HepG2 (cell line): ENCODE measurements around the gene CBY1. TPM values are rescaled to one million over a fixed set of nuclear protein-coding genes. Genes with fewer than 3 reads are reported as not detected.
A peak's percentile ranks its signal among the peaks of the same experiment; 100 is the strongest.

Source experiments
- ATM ChIP-seq: fragments of 450-650 bp; IDR thresholded peaks from 2 replicates; pipeline ENCODE4 v1.7.1; 2017; ENCODE audit warnings: mild to moderate bottlenecking, borderline replicate concordance
- CEBPG ChIP-seq: IDR thresholded peaks from 2 replicates; pipeline ENCODE4 v1.6.1; 2016
- KDM5B ChIP-seq: sonication (generic); formaldehyde crosslinking; IDR thresholded peaks from 2 replicates; pipeline ENCODE4 v1.4.0; 2020; ENCODE audit warnings: missing genetic modification reagents, mild to moderate bottlenecking, borderline replicate concordance
- MTF2 ChIP-seq: sonication (generic); formaldehyde crosslinking; IDR thresholded peaks from 2 replicates; pipeline ENCODE4 v1.5.0; 2020; ENCODE audit warnings: missing genetic modification reagents, borderline replicate concordance
- PRMT3 ChIP-seq: sonication (generic); formaldehyde crosslinking; IDR thresholded peaks from 2 replicates; pipeline ENCODE4 v1.8.1; 2022; ENCODE audit warnings: low read depth, mild to moderate bottlenecking, moderate library complexity, missing genetic modification reagents, borderline replicate concordance
- ZNF224 ChIP-seq: sonication (generic); formaldehyde crosslinking; IDR thresholded peaks from 2 replicates; pipeline ENCODE4 v1.5.0; 2020; ENCODE audit warnings: mild to moderate bottlenecking, missing genetic modification reagents
- ZNF660 ChIP-seq: sonication (generic); formaldehyde crosslinking; IDR thresholded peaks from 2 replicates; pipeline ENCODE4 v1.5.1; 2020; ENCODE audit warnings: mild to moderate bottlenecking, low read depth, missing genetic modification reagents, borderline replicate concordance
- ZNF749 ChIP-seq: sonication (generic); formaldehyde crosslinking; IDR thresholded peaks from 2 replicates; pipeline ENCODE4 v1.8.0; 2022; ENCODE audit warnings: mild to moderate bottlenecking, missing genetic modification reagents, moderate library complexity, borderline replicate concordance
- ZSCAN9 ChIP-seq: IDR thresholded peaks from 2 replicates; pipeline ENCODE4 v1.6.1; 2016; ENCODE audit warnings: borderline replicate concordance
- polyA plus RNA-seq, 8 experiments: library from polyadenylated mRNA; depleted of rRNA in 3 of 8; stranded (reverse) in 7 of 8; unstranded in 1 of 8; fragments of >200 nt; fragmentation: Illumina TruSeq in 4 of 8; extraction: Trizol in 4 of 8; gene quantifications; 2 replicates each; pipeline versions ENCODE4 v1.2.1 to v1.2.3, GENCODE V29; 2011 to 2016; ENCODE audit warnings: low read depth in 4 of 8, missing spikeins in 1 of 8, mixed read lengths in 1 of 8; ENCODE audit not compliant: insufficient read depth in 1 of 8
- total RNA-seq, 5 experiments: library from RNA; depleted of rRNA; stranded (reverse); fragments of >200 nt; fragmentation: Illumina TruSeq; extraction: Trizol; gene quantifications; 2 replicates each; pipeline ENCODE4 v1.2.3, GENCODE V29; 2016; ENCODE audit warnings: low read depth in 1 of 5
- TF ChIP-seq, protein P1 (sequence below): conservative IDR thresholded peaks from 2 replicates; pipeline ENCODE4 v1.6.1; 2018; ENCODE audit warnings: missing genetic modification reagents
- TF ChIP-seq, protein P2 (sequence below): sonication (generic); formaldehyde crosslinking; IDR thresholded peaks from 2 replicates; pipeline ENCODE4 v1.5.0; 2020; ENCODE audit warnings: mild to moderate bottlenecking, missing genetic modification reagents
- TF ChIP-seq, protein P3 (sequence below): IDR thresholded peaks from 2 replicates; pipeline ENCODE4 v1.6.1; 2016; ENCODE audit warnings: control low read depth
- TF ChIP-seq, protein P4 (sequence below): sonication (generic); formaldehyde crosslinking; IDR thresholded peaks from 2 replicates; pipeline ENCODE4 v1.5.0; 2020; ENCODE audit warnings: mild to moderate bottlenecking, missing genetic modification reagents, borderline replicate concordance
- TF ChIP-seq, protein P5 (sequence below): sonication (generic); formaldehyde crosslinking; IDR thresholded peaks from 2 replicates; pipeline ENCODE4 v1.4.0; 2020; ENCODE audit warnings: missing genetic modification reagents

Gene CBY1
- total and polyA plus RNA-seq, 2 of the 13 experiments (the other 11 are each of a cell fraction or from before 2014, with no cell fraction given), result 19.7 to 20.3 TPM

GRCh38 chr22:38681582-38682335 lies 25.3 kb downstream of the CBY1 start, which contains the start of gene TOMM22 (continued):
- TF ChIP-seq, protein P1, sequence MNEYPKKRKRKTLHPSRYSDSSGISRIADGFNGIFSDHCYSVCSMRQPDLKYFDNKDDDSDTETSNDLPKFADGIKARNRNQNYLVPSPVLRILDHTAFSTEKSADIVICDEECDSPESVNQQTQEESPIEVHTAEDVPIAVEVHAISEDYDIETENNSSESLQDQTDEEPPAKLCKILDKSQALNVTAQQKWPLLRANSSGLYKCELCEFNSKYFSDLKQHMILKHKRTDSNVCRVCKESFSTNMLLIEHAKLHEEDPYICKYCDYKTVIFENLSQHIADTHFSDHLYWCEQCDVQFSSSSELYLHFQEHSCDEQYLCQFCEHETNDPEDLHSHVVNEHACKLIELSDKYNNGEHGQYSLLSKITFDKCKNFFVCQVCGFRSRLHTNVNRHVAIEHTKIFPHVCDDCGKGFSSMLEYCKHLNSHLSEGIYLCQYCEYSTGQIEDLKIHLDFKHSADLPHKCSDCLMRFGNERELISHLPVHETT (CRISPR knock-in tag), result peak; percentile 93
- TF ChIP-seq KDM5B (CRISPR knock-in tag) (peak; percentile 89; the same call in 1 of the 2 replicates), MTF2 (CRISPR knock-in tag) (no peak; the same call in none of the 2 replicates), ATM (no peak), ZNF224 (CRISPR knock-in tag) (no peak; the same call in 1 of the 2 replicates), PRMT3 (CRISPR knock-in tag) (0 out of 2 replicates have a peak, but pooled peaks have one; percentile 56), ZNF660 (CRISPR knock-in tag) (no peak), ZNF749 (CRISPR knock-in tag) (peak; percentile 85; the same call in 1 of the 2 replicates), CEBPG (CRISPR knock-in tag) (peak; percentile 38; the same call in 1 of the 2 replicates), ZSCAN9 (CRISPR knock-in tag) (peak; percentile 44; the same call in 1 of the 2 replicates)
- TF ChIP-seq, protein P2, sequence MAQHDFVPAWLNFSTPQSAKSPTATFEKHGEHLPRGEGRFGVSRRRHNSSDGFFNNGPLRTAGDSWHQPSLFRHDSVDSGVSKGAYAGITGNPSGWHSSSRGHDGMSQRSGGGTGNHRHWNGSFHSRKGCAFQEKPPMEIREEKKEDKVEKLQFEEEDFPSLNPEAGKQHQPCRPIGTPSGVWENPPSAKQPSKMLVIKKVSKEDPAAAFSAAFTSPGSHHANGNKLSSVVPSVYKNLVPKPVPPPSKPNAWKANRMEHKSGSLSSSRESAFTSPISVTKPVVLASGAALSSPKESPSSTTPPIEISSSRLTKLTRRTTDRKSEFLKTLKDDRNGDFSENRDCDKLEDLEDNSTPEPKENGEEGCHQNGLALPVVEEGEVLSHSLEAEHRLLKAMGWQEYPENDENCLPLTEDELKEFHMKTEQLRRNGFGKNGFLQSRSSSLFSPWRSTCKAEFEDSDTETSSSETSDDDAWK (CRISPR knock-in tag), result no peak
- TF ChIP-seq, protein P3, sequence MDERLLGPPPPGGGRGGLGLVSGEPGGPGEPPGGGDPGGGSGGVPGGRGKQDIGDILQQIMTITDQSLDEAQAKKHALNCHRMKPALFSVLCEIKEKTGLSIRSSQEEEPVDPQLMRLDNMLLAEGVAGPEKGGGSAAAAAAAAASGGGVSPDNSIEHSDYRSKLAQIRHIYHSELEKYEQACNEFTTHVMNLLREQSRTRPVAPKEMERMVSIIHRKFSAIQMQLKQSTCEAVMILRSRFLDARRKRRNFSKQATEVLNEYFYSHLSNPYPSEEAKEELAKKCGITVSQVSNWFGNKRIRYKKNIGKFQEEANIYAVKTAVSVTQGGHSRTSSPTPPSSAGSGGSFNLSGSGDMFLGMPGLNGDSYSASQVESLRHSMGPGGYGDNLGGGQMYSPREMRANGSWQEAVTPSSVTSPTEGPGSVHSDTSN (CRISPR knock-in tag), result no peak
- TF ChIP-seq, protein P4, sequence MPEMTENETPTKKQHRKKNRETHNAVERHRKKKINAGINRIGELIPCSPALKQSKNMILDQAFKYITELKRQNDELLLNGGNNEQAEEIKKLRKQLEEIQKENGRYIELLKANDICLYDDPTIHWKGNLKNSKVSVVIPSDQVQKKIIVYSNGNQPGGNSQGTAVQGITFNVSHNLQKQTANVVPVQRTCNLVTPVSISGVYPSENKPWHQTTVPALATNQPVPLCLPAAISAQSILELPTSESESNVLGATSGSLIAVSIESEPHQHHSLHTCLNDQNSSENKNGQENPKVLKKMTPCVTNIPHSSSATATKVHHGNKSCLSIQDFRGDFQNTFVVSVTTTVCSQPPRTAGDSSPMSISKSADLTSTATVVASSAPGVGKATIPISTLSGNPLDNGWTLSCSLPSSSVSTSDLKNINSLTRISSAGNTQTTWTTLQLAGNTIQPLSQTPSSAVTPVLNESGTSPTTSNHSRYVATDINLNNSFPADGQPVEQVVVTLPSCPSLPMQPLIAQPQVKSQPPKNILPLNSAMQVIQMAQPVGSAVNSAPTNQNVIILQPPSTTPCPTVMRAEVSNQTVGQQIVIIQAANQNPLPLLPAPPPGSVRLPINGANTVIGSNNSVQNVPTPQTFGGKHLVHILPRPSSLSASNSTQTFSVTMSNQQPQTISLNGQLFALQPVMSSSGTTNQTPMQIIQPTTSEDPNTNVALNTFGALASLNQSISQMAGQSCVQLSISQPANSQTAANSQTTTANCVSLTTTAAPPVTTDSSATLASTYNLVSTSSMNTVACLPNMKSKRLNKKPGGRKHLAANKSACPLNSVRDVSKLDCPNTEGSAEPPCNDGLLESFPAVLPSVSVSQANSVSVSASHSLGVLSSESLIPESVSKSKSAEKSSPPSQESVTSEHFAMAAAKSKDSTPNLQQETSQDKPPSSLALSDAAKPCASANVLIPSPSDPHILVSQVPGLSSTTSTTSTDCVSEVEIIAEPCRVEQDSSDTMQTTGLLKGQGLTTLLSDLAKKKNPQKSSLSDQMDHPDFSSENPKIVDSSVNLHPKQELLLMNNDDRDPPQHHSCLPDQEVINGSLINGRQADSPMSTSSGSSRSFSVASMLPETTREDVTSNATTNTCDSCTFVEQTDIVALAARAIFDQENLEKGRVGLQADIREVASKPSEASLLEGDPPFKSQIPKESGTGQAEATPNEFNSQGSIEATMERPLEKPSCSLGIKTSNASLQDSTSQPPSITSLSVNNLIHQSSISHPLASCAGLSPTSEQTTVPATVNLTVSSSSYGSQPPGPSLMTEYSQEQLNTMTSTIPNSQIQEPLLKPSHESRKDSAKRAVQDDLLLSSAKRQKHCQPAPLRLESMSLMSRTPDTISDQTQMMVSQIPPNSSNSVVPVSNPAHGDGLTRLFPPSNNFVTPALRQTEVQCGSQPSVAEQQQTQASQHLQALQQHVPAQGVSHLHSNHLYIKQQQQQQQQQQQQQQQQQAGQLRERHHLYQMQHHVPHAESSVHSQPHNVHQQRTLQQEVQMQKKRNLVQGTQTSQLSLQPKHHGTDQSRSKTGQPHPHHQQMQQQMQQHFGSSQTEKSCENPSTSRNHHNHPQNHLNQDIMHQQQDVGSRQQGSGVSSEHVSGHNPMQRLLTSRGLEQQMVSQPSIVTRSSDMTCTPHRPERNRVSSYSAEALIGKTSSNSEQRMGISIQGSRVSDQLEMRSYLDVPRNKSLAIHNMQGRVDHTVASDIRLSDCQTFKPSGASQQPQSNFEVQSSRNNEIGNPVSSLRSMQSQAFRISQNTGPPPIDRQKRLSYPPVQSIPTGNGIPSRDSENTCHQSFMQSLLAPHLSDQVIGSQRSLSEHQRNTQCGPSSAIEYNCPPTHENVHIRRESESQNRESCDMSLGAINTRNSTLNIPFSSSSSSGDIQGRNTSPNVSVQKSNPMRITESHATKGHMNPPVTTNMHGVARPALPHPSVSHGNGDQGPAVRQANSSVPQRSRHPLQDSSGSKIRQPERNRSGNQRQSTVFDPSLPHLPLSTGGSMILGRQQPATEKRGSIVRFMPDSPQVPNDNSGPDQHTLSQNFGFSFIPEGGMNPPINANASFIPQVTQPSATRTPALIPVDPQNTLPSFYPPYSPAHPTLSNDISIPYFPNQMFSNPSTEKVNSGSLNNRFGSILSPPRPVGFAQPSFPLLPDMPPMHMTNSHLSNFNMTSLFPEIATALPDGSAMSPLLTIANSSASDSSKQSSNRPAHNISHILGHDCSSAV (CRISPR knock-in tag), result 0 out of 2 replicates have a peak, but pooled peaks have one; percentile 26
- TF ChIP-seq, protein P5, sequence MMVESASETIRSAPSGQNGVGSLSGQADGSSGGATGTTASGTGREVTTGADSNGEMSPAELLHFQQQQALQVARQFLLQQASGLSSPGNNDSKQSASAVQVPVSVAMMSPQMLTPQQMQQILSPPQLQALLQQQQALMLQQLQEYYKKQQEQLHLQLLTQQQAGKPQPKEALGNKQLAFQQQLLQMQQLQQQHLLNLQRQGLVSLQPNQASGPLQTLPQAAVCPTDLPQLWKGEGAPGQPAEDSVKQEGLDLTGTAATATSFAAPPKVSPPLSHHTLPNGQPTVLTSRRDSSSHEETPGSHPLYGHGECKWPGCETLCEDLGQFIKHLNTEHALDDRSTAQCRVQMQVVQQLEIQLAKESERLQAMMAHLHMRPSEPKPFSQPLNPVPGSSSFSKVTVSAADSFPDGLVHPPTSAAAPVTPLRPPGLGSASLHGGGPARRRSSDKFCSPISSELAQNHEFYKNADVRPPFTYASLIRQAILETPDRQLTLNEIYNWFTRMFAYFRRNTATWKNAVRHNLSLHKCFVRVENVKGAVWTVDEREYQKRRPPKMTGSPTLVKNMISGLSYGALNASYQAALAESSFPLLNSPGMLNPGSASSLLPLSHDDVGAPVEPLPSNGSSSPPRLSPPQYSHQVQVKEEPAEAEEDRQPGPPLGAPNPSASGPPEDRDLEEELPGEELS (CRISPR knock-in tag), result 0 out of 2 replicates have a peak, but pooled peaks have one; percentile 56
